Peyer's patch (tissue), 4 donors: ENCODE measurements around the gene DDX4. TPM values are rescaled to one million over a fixed set of nuclear protein-coding genes. Genes with fewer than 3 reads are reported as not detected.

Experiments used
- DNase-seq, 3 donors: peaks; one replicate each; pipeline ENCODE4 v3.0.0-alpha.2; 2017 to 2019
- H3K27ac ChIP-seq, 4 donors: fragments of 200-600 bp; sonication (generic); one replicate each; pipeline ENCODE4 v1.5.1; 2016 to 2019
- H3K27me3 ChIP-seq, 2 donors: fragments of 200-600 bp; sonication (generic); one replicate each; pipeline ENCODE4 v1.5.1; 2019
- H3K36me3 ChIP-seq, 3 donors: fragments of 200-600 bp; sonication (generic); one replicate each; pipeline ENCODE4 v1.5.1; 2016 to 2019
- H3K4me1 ChIP-seq, 4 donors: fragments of 200-600 bp; sonication (generic); one replicate each; pipeline ENCODE4 v1.5.1; 2016 to 2019
- H3K4me3 ChIP-seq, 4 donors: fragments of 200-600 bp; sonication (generic); 1 replicate in 3 of 4; 2 replicates in 1 of 4; pipeline ENCODE4 v1.5.1; 2016 to 2019; ENCODE audit warnings: mild to moderate bottlenecking in 1 of 4
- H3K9me3 ChIP-seq, 4 donors: fragments of 200-600 bp; sonication (generic); one replicate each; pipeline ENCODE4 v1.5.1; 2016 to 2019; ENCODE audit warnings: mild to moderate bottlenecking in 1 of 4
- POLR2A ChIP-seq, 2 donors: fragments of 450-650 bp; IDR thresholded peaks; one replicate each; pipeline ENCODE4 v1.5.1; 2017; ENCODE audit warnings: antibody characterized with exemption in 2 of 2, mild to moderate bottlenecking in 2 of 2, moderate library complexity in 2 of 2
- total RNA-seq, 4 donors: library from RNA; depleted of rRNA; stranded (reverse); fragments of >200 nt; gene quantifications; one replicate each; pipeline ENCODE4 v1.1.0, GENCODE V29; 2016
- TF ChIP-seq, protein P1 (sequence below), 6 experiments: fragments of 450-650 bp in 4 of 6; fragments of 200-600 bp in 2 of 6; sonication (generic) in 1 of 6; IDR thresholded peaks; one replicate each; pipeline ENCODE4 v1.5.1; 2017 to 2019; ENCODE audit warnings: antibody characterized with exemption in 6 of 6, mild to moderate bottlenecking in 3 of 6, moderate library complexity in 1 of 6

The DDX4 gene
- total RNA-seq, 4 donors from 2014 or later: not detected

GRCh38 chr5:55732585-55732984 is 5.3 kb upstream of the DDX4 start:
- Histone ChIP-seq H3K9me3 (no peaks in the 10 kb centered on the region), H3K4me3 (no peak overlapping the region), H3K27me3 (no peaks in the 10 kb centered on the region), H3K4me1 (no peaks in the 10 kb centered on the region), H3K27ac (no peak overlapping the region), H3K36me3 (no peaks in the 10 kb centered on the region)
- no peak for DNase-seq
- TF ChIP-seq, protein P1, sequence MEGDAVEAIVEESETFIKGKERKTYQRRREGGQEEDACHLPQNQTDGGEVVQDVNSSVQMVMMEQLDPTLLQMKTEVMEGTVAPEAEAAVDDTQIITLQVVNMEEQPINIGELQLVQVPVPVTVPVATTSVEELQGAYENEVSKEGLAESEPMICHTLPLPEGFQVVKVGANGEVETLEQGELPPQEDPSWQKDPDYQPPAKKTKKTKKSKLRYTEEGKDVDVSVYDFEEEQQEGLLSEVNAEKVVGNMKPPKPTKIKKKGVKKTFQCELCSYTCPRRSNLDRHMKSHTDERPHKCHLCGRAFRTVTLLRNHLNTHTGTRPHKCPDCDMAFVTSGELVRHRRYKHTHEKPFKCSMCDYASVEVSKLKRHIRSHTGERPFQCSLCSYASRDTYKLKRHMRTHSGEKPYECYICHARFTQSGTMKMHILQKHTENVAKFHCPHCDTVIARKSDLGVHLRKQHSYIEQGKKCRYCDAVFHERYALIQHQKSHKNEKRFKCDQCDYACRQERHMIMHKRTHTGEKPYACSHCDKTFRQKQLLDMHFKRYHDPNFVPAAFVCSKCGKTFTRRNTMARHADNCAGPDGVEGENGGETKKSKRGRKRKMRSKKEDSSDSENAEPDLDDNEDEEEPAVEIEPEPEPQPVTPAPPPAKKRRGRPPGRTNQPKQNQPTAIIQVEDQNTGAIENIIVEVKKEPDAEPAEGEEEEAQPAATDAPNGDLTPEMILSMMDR (IDR thresholded peaks at IDR 0.05): no peak
- TF ChIP-seq POLR2A (IDR thresholded peaks at IDR 0.05): no peak

- no peak for DNase-seq
- TF ChIP-seq POLR2A (IDR thresholded peaks at IDR 0.05): no peak
- TF ChIP-seq, protein P1 (IDR thresholded peaks at IDR 0.05): no peak
- Histone ChIP-seq H3K27me3 (no peaks in the 10 kb centered on the region), H3K27ac (no peak overlapping the region), H3K36me3 (no peaks in the 10 kb centered on the region), H3K4me3 (no peak overlapping the region), H3K9me3 (no peaks in the 10 kb centered on the region), H3K4me1 (no peaks in the 10 kb centered on the region)
Observed at GRCh38 chr5:55734658-55735057, 3.2 kb upstream of the DDX4 start.

GRCh38 chr5:55742778-55743177 is 4.9 kb downstream of the DDX4 start:
- Histone ChIP-seq H3K9me3 (no peaks in the 10 kb centered on the region), H3K27ac (no peak overlapping the region), H3K4me3 (no peak overlapping the region), H3K27me3 (no peaks in the 10 kb centered on the region), H3K4me1 (no peaks in the 10 kb centered on the region), H3K36me3 (no peaks in the 10 kb centered on the region)
- TF ChIP-seq POLR2A (IDR thresholded peaks at IDR 0.05): no peak
- TF ChIP-seq, protein P1 (IDR thresholded peaks at IDR 0.05): no peak
- no peak for DNase-seq

- no peak for DNase-seq
- H3K36me3 ChIP-seq: no peaks in the 10 kb centered on the region
- no peaks in the 10 kb centered on the region for H3K9me3 ChIP-seq
- no peak overlapping the region for H3K27ac ChIP-seq
- no peak overlapping the region for H3K4me3 ChIP-seq
- H3K4me1 ChIP-seq: no peaks in the 10 kb centered on the region
- TF ChIP-seq POLR2A (IDR thresholded peaks at IDR 0.05): no peak
- TF ChIP-seq, protein P1 (IDR thresholded peaks at IDR 0.05): no peak
- H3K27me3 ChIP-seq: no peaks in the 10 kb centered on the region
Observed at GRCh38 chr5:55747778-55748318, 10.0 kb downstream of the DDX4 start.

DNA sequence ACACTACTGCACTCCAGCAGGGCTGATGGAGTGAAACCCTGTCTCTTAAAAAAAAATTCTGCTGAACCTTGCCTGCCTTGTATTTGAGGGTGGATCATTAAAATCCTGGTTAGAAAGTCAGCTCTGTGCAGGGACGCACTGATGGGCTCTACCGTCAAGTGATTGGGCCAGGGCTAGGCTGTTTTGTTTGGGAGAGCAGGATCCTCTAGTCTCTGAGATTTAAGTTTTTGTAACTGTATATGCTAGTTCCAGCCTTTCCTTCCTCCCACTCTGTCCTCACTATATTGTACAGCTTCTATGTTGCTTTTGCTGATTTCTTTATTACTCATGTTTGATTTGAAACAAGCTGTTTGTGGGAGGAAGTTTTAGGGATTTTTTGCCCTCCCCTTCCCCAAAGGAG is 11.5 kb downstream of the DDX4 start:
- no peak for TF ChIP-seq POLR2A (IDR thresholded peaks at IDR 0.05)
- TF ChIP-seq, protein P1 (IDR thresholded peaks at IDR 0.05): no peak
- no peak overlapping the region for H3K4me3 ChIP-seq
- no peaks in the 10 kb centered on the region for H3K36me3 ChIP-seq
- no peaks in the 10 kb centered on the region for H3K4me1 ChIP-seq
- H3K27ac ChIP-seq: no peak overlapping the region
- no peaks in the 10 kb centered on the region for H3K9me3 ChIP-seq
- no peaks in the 10 kb centered on the region for H3K27me3 ChIP-seq
- no peak for DNase-seq

DNA sequence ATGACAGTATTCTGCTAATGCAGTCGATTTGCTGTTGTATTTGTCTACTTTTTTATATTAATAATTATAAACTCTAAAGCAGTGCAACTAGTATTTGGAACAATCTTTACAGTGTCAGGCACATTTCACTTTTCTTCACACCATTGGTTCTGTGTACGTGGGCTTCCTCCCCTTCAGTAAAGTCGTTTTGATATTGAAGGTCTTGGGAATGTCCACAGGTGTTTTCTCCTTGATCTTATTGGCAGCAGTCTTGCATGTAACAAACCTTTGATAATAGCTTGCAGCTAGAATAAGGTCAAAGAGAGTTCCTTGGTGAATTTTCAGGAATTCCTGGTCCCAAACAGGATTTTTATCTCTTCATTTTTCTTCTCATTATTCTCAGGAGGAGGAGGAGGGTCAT is 12.2 kb downstream of the DDX4 start:
- no peak for TF ChIP-seq POLR2A (IDR thresholded peaks at IDR 0.05)
- H3K27me3 ChIP-seq: no peaks in the 10 kb centered on the region
- no peak overlapping the region for H3K27ac ChIP-seq
- no peaks in the 10 kb centered on the region for H3K9me3 ChIP-seq
- H3K36me3 ChIP-seq: no peaks in the 10 kb centered on the region
- DNase-seq: no peak
- no peaks in the 10 kb centered on the region for H3K4me1 ChIP-seq
- no peak overlapping the region for H3K4me3 ChIP-seq
